Neural progenitor cell (in vitro differentiated cells): ENCODE data around the gene VSIG10L2. TPM values are rescaled to one million over a fixed set of nuclear protein-coding genes. Genes with fewer than 3 reads are reported as not detected.
A peak's percentile ranks its signal among the peaks of the same experiment; 100 is the strongest.

ENCODE experiments used
- DNase-seq: peaks from one replicate; pipeline ENCODE4 v3.0.0-alpha.2; 2016; ENCODE audit warnings: low spot score
- H2AFZ ChIP-seq: fragments of 200-600 bp; sonication (generic); replicated peaks from 2 replicates; pipeline ENCODE4 v1.6.1; 2016; ENCODE audit warnings: antibody characterized with exemption
- H3F3A ChIP-seq: fragments of 200-600 bp; sonication (generic); 2 replicates; pipeline ENCODE4 v1.6.1; 2016; ENCODE audit warnings: antibody characterized with exemption, low read depth
- H3K27ac ChIP-seq: fragments of 200-600 bp; sonication (generic); 2 replicates; pipeline ENCODE4 v1.5.1; 2016; ENCODE audit warnings: mild to moderate bottlenecking
- H3K27me3 ChIP-seq: fragments of 200-600 bp; sonication (generic); 2 replicates; pipeline ENCODE4 v1.6.1; 2016; ENCODE audit warnings: mild to moderate bottlenecking, moderate library complexity
- H3K36me3 ChIP-seq: fragments of 200-600 bp; sonication (generic); 2 replicates; pipeline ENCODE4 v1.5.1; 2016
- H3K4me1 ChIP-seq: fragments of 200-600 bp; sonication (generic); 2 replicates; pipeline ENCODE4 v1.6.1; 2016; ENCODE audit warnings: mixed run types
- H3K4me2 ChIP-seq: fragments of 200-600 bp; sonication (generic); 2 replicates; pipeline ENCODE4 v1.6.1; 2016
- H3K4me3 ChIP-seq: fragments of 200-600 bp; sonication (generic); 2 replicates; pipeline ENCODE4 v1.5.1; 2016
- H3K79me2 ChIP-seq: fragments of 200-600 bp; sonication (generic); 2 replicates; pipeline ENCODE4 v1.6.1; 2016; ENCODE audit warnings: low read depth
- H3K9ac ChIP-seq: fragments of 200-600 bp; sonication (generic); 2 replicates; pipeline ENCODE4 v1.6.1; 2016
- H3K9me3 ChIP-seq: fragments of 200-600 bp; sonication (generic); 2 replicates; pipeline ENCODE4 v1.5.1; 2016; ENCODE audit warnings: low read depth
- H4K20me1 ChIP-seq: fragments of 200-600 bp; sonication (generic); 2 replicates; pipeline ENCODE4 v1.6.1; 2016; ENCODE audit warnings: low read depth
- H3K27ac Mint-ChIP-seq: 3 replicates; pipeline ENCODE4 v1.8.0; 2021; ENCODE audit warnings: mixed read lengths
- H3K27me3 Mint-ChIP-seq: 2 replicates; pipeline ENCODE4 v1.8.0; 2022; ENCODE audit warnings: low read depth, mild to moderate bottlenecking, inconsistent platforms, moderate library complexity, mixed read lengths; ENCODE audit not compliant: insufficient read depth
- H3K36me3 Mint-ChIP-seq: 3 replicates; pipeline ENCODE4 v1.8.0; 2021; ENCODE audit warnings: mixed read lengths
- H3K4me1 Mint-ChIP-seq: 3 replicates; pipeline ENCODE4 v1.8.0; 2021; ENCODE audit warnings: mixed read lengths
- H3K4me3 Mint-ChIP-seq: 3 replicates; pipeline ENCODE4 v1.8.0; 2021; ENCODE audit warnings: mild to moderate bottlenecking, moderate library complexity, mixed read lengths
- H3K9me3 Mint-ChIP-seq: 3 replicates; pipeline ENCODE4 v1.8.0; 2020; ENCODE audit warnings: mixed read lengths
- EZH2 ChIP-seq: fragments of 200-600 bp; sonication (generic); IDR thresholded peaks from 2 replicates; pipeline ENCODE4 v1.6.1; 2017; ENCODE audit warnings: antibody characterized with exemption, mild to moderate bottlenecking, moderate library complexity
- EZH2phosphoT487 ChIP-seq: fragments of 200-600 bp; sonication (generic); IDR thresholded peaks from 2 replicates; pipeline ENCODE4 v1.6.1; 2017; ENCODE audit warnings: antibody characterized with exemption
- total RNA-seq: library from RNA; depleted of rRNA; stranded (reverse); fragments of >200 nt; gene quantifications from 2 replicates; pipeline ENCODE4 v1.2.3, GENCODE V29; 2015; ENCODE audit warnings: low replicate concordance
- TF ChIP-seq, protein P1 (sequence below): fragments of 200-600 bp; sonication (generic); IDR thresholded peaks from 2 replicates; pipeline ENCODE4 v1.5.1; 2017; ENCODE audit warnings: antibody characterized with exemption, mild to moderate bottlenecking

VSIG10L2 gene
- total RNA-seq, 1 donor from 2014 or later, result not detected

DNA sequence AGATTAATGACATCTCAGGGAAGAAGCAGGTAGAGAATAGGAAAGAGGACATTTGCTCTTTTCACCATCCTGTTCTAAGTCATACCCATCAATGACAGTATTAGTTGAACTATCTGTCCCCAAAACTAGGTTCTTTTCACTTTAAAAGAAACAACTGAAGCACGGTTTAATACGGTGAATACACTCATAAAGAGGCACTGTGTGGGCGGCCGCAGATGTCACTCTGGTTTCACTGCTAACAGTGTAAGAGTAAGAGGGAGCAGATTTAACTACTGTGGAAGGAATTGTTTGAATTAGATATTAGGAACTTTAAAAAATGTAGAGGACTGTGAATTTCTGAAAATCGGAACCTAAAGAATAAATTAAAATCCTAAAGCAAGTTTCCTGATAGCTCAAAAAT, 49.5 kb downstream of the VSIG10L2 start:
- H2AFZ ChIP-seq, result no peak overlapping the region
- TF ChIP-seq EZH2phosphoT487 (no peak), EZH2 (no peak)
- TF ChIP-seq, protein P1, sequence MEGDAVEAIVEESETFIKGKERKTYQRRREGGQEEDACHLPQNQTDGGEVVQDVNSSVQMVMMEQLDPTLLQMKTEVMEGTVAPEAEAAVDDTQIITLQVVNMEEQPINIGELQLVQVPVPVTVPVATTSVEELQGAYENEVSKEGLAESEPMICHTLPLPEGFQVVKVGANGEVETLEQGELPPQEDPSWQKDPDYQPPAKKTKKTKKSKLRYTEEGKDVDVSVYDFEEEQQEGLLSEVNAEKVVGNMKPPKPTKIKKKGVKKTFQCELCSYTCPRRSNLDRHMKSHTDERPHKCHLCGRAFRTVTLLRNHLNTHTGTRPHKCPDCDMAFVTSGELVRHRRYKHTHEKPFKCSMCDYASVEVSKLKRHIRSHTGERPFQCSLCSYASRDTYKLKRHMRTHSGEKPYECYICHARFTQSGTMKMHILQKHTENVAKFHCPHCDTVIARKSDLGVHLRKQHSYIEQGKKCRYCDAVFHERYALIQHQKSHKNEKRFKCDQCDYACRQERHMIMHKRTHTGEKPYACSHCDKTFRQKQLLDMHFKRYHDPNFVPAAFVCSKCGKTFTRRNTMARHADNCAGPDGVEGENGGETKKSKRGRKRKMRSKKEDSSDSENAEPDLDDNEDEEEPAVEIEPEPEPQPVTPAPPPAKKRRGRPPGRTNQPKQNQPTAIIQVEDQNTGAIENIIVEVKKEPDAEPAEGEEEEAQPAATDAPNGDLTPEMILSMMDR, result no peak
- H3K4me1 ChIP-seq, result peaks cover 15% of the 10 kb centered on the region
- H4K20me1 ChIP-seq, result no peaks in the 10 kb centered on the region
- Mint-ChIP-seq H3K27ac (no peak overlapping the region), H3K27me3 (no peaks in the 10 kb centered on the region), H3K4me3 (no peak overlapping the region), H3K9me3 (no peaks in the 10 kb centered on the region), H3K36me3 (peaks cover 62% of the 10 kb centered on the region), H3K4me1 (peaks cover 19% of the 10 kb centered on the region)
- peak; percentile 12 for DNase-seq
- H3K36me3 ChIP-seq, result peaks cover 8% of the 10 kb centered on the region
- no peak overlapping the region for H3K4me3 ChIP-seq
- H3K79me2 ChIP-seq, result no peaks in the 10 kb centered on the region
- peaks cover 3% of the 10 kb centered on the region for H3F3A ChIP-seq
- no peaks in the 10 kb centered on the region for H3K9me3 ChIP-seq
- H3K4me2 ChIP-seq, result peak overlapping the region; percentile 2
- no peak overlapping the region for H3K9ac ChIP-seq
- no peaks in the 10 kb centered on the region for H3K27me3 ChIP-seq
- no peak overlapping the region for H3K27ac ChIP-seq

DNA sequence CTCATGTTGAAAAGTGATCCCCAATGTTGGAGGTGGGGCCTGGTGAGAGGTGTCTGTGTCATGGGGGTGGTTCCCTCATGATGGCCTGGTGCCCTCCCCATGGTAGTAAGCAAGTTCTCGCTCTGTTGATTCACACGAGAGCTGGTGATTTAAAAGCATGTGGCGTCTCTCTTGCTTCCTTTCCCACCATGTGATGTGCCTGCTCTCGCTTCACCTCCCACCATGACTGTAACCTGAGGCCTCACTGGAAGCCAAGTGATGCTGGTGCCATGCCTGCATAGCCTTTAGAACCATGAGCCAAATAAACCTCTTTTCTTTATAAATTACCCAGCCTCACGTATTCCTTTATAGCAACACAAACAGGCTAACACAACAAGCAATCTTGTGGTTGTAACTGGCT, 52.4 kb downstream of the VSIG10L2 start:
- Mint-ChIP-seq H3K4me3 (no peak overlapping the region), H3K36me3 (peaks cover 64% of the 10 kb centered on the region), H3K9me3 (no peaks in the 10 kb centered on the region), H3K27me3 (no peaks in the 10 kb centered on the region), H3K4me1 (peaks cover 7% of the 10 kb centered on the region), H3K27ac (no peak overlapping the region)
- Histone ChIP-seq H3K9ac (no peak overlapping the region), H3K4me1 (peaks cover 5% of the 10 kb centered on the region), H3K4me3 (no peak overlapping the region), H3F3A (peaks cover 3% of the 10 kb centered on the region), H2AFZ (no peak overlapping the region), H3K9me3 (no peaks in the 10 kb centered on the region), H4K20me1 (no peaks in the 10 kb centered on the region), H3K36me3 (peaks cover 22% of the 10 kb centered on the region), H3K27me3 (no peaks in the 10 kb centered on the region), H3K4me2 (no peak overlapping the region), H3K27ac (no peak overlapping the region), H3K79me2 (no peaks in the 10 kb centered on the region)
- TF ChIP-seq, protein P1, result no peak
- TF ChIP-seq EZH2 (no peak), EZH2phosphoT487 (no peak)
- DNase-seq, result no peak

DNA sequence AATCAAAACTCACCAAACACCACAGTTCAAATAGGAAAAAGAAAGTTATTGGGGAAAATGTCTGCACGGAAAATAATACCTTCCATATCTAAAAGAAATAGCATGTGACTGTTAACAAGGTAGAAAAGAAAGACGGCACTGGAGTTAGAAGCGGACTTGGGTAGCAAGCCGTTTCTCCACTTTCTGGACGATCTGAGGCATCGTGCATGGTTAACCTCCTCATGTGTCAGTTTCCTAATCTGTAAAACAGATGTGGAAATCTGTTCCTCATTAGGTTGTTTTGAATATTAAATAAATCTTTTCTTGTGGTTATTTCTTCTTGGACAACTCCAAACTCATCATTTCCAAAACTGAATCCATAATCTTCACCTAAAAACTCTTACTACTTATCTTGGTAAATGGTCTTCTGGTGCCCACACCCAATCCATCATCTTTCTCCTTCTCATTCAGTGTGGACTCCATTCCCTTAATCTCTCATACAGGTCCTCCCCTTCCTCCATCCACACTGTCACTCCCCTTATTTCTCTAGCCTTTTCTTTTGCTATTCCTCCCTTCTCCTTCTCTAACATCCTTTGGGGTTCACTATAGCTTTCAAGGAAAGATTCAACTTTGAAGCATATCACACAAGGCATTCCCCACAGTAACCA, 53.5 kb downstream of the VSIG10L2 start:
- Mint-ChIP-seq H3K4me1 (peaks cover 7% of the 10 kb centered on the region), H3K27me3 (no peaks in the 10 kb centered on the region), H3K27ac (no peak overlapping the region), H3K36me3 (peaks cover 60% of the 10 kb centered on the region), H3K4me3 (no peak overlapping the region), H3K9me3 (no peaks in the 10 kb centered on the region)
- H3K36me3 ChIP-seq, result peaks cover 15% of the 10 kb centered on the region
- H3F3A ChIP-seq, result peaks cover 3% of the 10 kb centered on the region
- no peaks in the 10 kb centered on the region for H4K20me1 ChIP-seq
- no peak overlapping the region for H2AFZ ChIP-seq
- H3K4me1 ChIP-seq, result peaks cover 5% of the 10 kb centered on the region
- H3K79me2 ChIP-seq, result no peaks in the 10 kb centered on the region
- H3K27me3 ChIP-seq, result no peaks in the 10 kb centered on the region
- no peak overlapping the region for H3K4me2 ChIP-seq
- no peak overlapping the region for H3K27ac ChIP-seq
- TF ChIP-seq, protein P1, result no peak
- TF ChIP-seq EZH2phosphoT487 (no peak), EZH2 (no peak)
- H3K4me3 ChIP-seq, result no peak overlapping the region
- no peaks in the 10 kb centered on the region for H3K9me3 ChIP-seq
- H3K9ac ChIP-seq, result no peak overlapping the region
- no peak for DNase-seq
